Calu3 (cell line): ENCODE results near the gene ZNF44. TPM values are rescaled to one million over a fixed set of nuclear protein-coding genes. Genes with fewer than 3 reads are reported as not detected.

Experiments used
- BruUV-seq: library from RNA; stranded (reverse); fragments of 400-500 nt; replicated peaks from 2 replicates; lab custom pipeline; 2021; lab: Mats Ljungman, UMichigan
- CTCF ChIA-PET: fragments of 300-600 bp; sonication (Branson Sonifier 250); formaldehyde crosslinking; loops from one replicate; lab custom pipeline; 2022; ENCODE audit warnings: antibody characterized with exemption; lab: Charles Lee
- DNase-seq: peaks from one replicate; pipeline ENCODE4 v3.0.0; 2022
- H3K27ac Mint-ChIP-seq: one replicate; pipeline ENCODE4 v1.8.0; 2022; ENCODE audit warnings: mixed read lengths; ENCODE audit not compliant: unreplicated experiment
- H3K27me3 Mint-ChIP-seq: one replicate; pipeline ENCODE4 v1.8.0; 2022; ENCODE audit warnings: mixed read lengths; ENCODE audit not compliant: unreplicated experiment
- H3K36me3 Mint-ChIP-seq: one replicate; pipeline ENCODE4 v1.8.0; 2022; ENCODE audit warnings: mild to moderate bottlenecking, moderate library complexity, mixed read lengths; ENCODE audit not compliant: insufficient read depth, unreplicated experiment
- H3K4me1 Mint-ChIP-seq: one replicate; pipeline ENCODE4 v1.8.0; 2022; ENCODE audit warnings: mild to moderate bottlenecking, low read depth, mixed read lengths; ENCODE audit not compliant: unreplicated experiment
- H3K4me3 Mint-ChIP-seq: one replicate; pipeline ENCODE4 v1.8.0; 2022; ENCODE audit warnings: mild to moderate bottlenecking, low read depth, moderate library complexity, mixed read lengths; ENCODE audit not compliant: unreplicated experiment
- H3K9me3 Mint-ChIP-seq: one replicate; pipeline ENCODE4 v1.8.0; 2022; ENCODE audit warnings: low read depth, mixed read lengths; ENCODE audit not compliant: unreplicated experiment
- intact Hi-C: fragments of 100-400 bp; cut with micrococcal nuclease; formaldehyde crosslinking; loops from one replicate; pipeline ENCODE4 v1.10.0; 2022; ENCODE audit not compliant: unreplicated experiment
- total RNA-seq: library from RNA; stranded (reverse); gene quantifications from 2 replicates; pipeline ENCODE4 v1.2.3, GENCODE V29; 2022
- TF ChIP-seq, protein P1 (sequence below): fragments of 200-600 bp; IDR thresholded peaks from one replicate; pipeline ENCODE4 v1.8.0; 2022; ENCODE audit warnings: antibody characterized with exemption; ENCODE audit not compliant: unreplicated experiment

The ZNF44 gene
- total RNA-seq, 1 experiment from 2014 or later, result 5.7 TPM

DNA sequence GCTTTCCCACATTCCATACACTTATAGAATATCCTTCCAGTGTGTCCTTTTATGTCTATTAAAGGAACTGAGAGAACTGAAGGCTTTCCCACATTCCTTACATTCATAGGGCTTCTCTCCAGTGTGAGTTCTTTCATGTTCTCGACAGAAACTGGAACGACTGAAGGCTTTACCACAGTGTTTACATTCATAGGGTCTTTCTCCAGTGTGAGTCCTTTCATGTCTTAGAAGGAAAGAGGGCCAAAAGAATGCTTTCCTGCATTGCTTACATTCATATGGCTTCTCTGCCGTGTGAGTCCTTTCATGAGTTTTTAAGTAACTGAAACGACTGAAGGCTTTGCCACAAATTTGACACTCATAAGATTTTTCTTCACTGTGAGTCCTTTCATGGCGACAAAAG lies 22.3 kb downstream of the ZNF44 start:
- TSS peak; percentile 40 for BruUV-seq
- H3K27ac Mint-ChIP-seq, result no peak overlapping the region
- peaks cover 5% of the 10 kb centered on the region for H3K36me3 Mint-ChIP-seq

DNA sequence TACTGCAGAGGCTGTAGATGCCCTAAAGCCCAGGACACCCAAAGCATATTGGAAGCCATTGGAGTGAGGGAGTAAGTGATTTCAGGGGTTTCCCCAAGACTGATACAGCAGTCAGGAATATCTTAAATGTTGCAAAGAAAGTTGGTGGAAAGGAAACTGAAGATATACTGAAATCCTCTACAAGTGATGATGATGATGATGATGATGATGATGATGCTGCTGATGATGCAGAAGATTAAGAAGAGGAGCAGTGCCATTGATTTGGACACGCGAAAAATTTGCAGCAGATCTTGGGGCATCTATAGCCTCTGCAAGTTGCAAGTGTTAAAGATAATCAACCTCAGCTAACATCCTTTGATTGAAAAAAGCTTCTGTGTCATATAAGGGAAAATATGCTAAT lies 23.8 kb downstream of the ZNF44 start:
- no peak for DNase-seq
- H3K4me3 Mint-ChIP-seq, result no peak overlapping the region
- TF ChIP-seq, protein P1, sequence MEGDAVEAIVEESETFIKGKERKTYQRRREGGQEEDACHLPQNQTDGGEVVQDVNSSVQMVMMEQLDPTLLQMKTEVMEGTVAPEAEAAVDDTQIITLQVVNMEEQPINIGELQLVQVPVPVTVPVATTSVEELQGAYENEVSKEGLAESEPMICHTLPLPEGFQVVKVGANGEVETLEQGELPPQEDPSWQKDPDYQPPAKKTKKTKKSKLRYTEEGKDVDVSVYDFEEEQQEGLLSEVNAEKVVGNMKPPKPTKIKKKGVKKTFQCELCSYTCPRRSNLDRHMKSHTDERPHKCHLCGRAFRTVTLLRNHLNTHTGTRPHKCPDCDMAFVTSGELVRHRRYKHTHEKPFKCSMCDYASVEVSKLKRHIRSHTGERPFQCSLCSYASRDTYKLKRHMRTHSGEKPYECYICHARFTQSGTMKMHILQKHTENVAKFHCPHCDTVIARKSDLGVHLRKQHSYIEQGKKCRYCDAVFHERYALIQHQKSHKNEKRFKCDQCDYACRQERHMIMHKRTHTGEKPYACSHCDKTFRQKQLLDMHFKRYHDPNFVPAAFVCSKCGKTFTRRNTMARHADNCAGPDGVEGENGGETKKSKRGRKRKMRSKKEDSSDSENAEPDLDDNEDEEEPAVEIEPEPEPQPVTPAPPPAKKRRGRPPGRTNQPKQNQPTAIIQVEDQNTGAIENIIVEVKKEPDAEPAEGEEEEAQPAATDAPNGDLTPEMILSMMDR, result no peak
- no peaks in the 10 kb centered on the region for H3K27me3 Mint-ChIP-seq
- H3K4me1 Mint-ChIP-seq, result no peaks in the 10 kb centered on the region
- peaks cover 5% of the 10 kb centered on the region for H3K36me3 Mint-ChIP-seq
- intact Hi-C loops, result no loop called here
- BruUV-seq, result no TSS peak
- CTCF ChIA-PET, result no interaction called here
- H3K9me3 Mint-ChIP-seq, result peaks cover 10% of the 10 kb centered on the region
- H3K27ac Mint-ChIP-seq, result no peak overlapping the region

More for the DNA sequence above, 22.3 kb downstream of the ZNF44 start:
- DNase-seq, result no peak
- peaks cover 10% of the 10 kb centered on the region for H3K9me3 Mint-ChIP-seq
- H3K27me3 Mint-ChIP-seq, result no peaks in the 10 kb centered on the region
- no peaks in the 10 kb centered on the region for H3K4me1 Mint-ChIP-seq
- TF ChIP-seq, protein P1, result no peak
- no peak overlapping the region for H3K4me3 Mint-ChIP-seq
- intact Hi-C loops, result no loop called here
- CTCF ChIA-PET, result no interaction called here

DNA sequence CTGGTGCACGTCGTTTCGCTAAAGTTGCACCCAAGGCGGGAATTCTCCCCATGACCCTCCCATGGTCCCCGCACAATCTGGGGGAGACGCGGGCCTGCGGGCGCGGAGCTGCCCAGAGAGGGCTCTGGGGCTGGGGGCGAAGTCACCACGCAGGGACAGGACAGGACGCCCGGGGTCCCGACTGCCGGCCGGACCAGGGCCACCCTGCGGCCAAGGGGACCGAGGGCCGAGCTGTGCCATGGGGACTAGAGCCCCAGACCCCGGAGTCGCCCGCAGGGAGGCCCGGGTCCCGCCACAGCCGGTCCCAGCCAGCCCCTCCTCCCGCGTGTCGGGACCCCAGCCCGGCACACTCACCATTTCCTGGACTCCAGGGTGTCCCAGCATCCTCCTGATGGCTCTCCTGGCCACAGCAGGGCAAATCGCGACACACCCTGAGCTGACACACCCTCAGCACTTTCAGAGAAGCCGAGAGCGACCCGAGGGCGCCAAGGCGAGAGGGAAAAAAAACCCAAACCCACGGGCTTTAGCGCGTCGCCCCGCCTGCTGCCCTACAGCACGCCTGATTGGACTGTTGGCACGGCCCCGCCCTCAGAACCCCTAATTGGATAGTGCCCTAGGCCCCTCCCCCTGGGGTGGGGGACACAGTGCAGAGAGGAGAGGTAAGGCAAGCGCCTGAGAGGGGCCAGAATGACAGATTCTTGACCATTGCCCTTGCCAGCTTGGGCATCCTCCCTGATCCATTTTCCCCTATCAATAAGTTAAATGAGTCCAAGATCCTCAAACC lies 28.6 kb downstream of the ZNF44 start:
- CTCF ChIA-PET, result no interaction called here
- Mint-ChIP-seq H3K27ac (no peak overlapping the region), H3K4me1 (no peaks in the 10 kb centered on the region), H3K4me3 (no peak overlapping the region), H3K9me3 (peaks cover 10% of the 10 kb centered on the region), H3K36me3 (no peaks in the 10 kb centered on the region), H3K27me3 (no peaks in the 10 kb centered on the region)
- TF ChIP-seq, protein P1, result no peak
- no TSS peak for BruUV-seq
- intact Hi-C loops, result no loop called here
- DNase-seq, result no peak

- no peak overlapping the region for H3K27ac Mint-ChIP-seq
- intact Hi-C loops, result no loop called here
- CTCF ChIA-PET, result no interaction called here
- no peak overlapping the region for H3K4me3 Mint-ChIP-seq
- H3K27me3 Mint-ChIP-seq, result no peaks in the 10 kb centered on the region
- TF ChIP-seq, protein P1, result no peak
- no peaks in the 10 kb centered on the region for H3K36me3 Mint-ChIP-seq
- no peak for DNase-seq
- H3K4me1 Mint-ChIP-seq, result no peaks in the 10 kb centered on the region
- BruUV-seq, result no TSS peak
- peaks cover 9% of the 10 kb centered on the region for H3K9me3 Mint-ChIP-seq
These were observed 33.1 kb downstream of the ZNF44 start for GRCh38 chr19:12261554-12261953.
